ENCODE measurements around the gene ZNF441.
A peak's percentile ranks its signal among the peaks of the same experiment; 100 is the strongest.
"Not testable (repeated sequence)": the region's sequence is repeated elsewhere in the genome, so short reads cannot be mapped to it uniquely, and the experiment has no call there.

Gene ZNF441

GRCh38 chr19:11781295-11782057, 14.7 kb downstream of the ZNF441 start:
- peak; percentile 61 for DNase-seq

- no peak for DNase-seq
Observed at GRCh38 chr19:11783767-11784166, 17.0 kb downstream of the ZNF441 start.

- no peak for DNase-seq
Observed at GRCh38 chr19:11784356-11784755, 17.6 kb downstream of the ZNF441 start.

GRCh38 chr19:11787536-11787935, 20.7 kb downstream of the ZNF441 start:
- no peak for DNase-seq

- no peak for DNase-seq
Observed at GRCh38 chr19:11792942-11793341, 26.1 kb downstream of the ZNF441 start.

- DNase-seq: peak; percentile 97
Observed at GRCh38 chr19:11797491-11797890, 30.7 kb downstream of the ZNF441 start.

DNA sequence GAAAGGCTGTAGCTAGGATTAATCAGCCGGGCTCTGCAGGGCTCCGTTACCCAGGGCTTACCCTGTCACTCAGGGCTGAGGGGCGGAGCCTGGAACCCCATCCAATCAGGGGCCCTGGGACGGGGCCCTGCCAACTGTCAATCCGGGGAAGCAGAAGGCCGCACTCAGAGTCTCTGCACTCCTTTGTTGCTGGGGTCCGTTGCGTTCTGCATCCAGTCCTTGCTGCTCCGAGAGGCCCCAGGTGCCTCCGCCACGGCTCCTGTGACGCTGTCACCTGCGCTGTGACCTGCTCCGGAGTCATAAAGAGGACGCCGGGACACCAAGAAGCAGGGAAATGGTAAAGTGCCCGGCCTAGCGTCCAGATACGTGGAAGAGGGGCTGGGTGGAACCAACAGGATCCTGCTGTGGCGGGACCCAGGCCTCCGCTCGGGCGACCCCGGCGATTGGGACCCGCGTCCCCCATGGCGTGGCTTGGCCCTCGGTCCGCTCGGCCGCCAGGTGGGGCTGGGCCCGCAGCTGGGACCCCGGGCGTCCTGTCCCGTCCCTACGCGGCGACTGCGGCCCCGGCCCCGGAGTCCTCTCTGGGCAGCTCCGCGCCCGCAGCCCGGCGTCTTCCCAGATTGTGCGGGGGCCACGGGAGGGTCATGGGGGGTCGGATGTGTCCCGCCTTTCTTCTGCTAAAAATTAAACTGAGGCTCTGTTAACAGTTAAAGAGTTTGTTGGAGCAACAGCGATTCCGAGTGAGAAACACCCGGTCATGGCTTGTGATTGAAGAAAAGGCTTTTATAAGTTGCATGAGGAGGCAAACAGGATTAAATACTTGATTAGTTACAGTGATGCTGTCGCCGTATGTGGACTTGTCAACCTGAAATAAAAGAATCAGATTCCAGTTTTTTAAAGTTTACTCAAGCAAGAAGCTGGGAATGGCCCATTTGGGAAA, 31.9 kb downstream of the ZNF441 start, which contains the start of gene ZNF491:
TSS of gene ZNF491 (plus strand) at position 133 of the 940 bp plus-strand sequence. CDS start 7,431 bp downstream, outside the sequence.
- peak; percentile 99 for DNase-seq

DNA sequence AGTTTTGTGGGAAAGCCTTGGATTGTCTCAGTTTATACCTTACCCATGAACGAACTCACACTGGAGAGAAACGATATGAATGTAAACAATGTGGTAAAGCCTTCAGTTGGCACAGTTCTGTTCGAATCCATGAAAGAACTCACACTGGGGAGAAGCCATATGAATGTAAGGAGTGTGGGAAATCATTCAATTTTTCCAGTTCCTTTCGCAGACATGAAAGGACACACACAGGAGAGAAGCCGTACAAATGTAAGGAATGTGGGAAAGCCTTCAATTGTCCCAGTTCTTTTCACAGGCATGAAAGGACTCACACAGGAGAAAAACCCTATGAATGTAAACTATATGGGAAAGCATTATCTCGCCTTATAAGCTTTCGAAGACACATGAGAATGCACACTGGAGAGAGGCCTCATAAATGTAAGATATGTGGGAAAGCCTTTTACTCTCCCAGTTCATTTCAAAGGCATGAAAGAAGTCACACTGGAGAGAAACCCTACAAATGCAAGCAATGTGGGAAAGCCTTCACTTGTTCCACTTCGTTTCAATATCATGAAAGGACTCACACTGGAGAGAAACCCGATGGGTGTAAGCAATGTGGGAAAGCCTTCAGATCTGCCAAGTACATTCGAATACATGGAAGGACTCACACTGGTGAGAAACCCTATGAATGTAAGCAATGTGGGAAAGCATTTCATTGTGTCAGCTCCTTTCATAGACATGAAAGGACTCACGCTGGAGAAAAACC, 39.7 kb downstream of the ZNF441 start:
- no peak for DNase-seq

- no peak for DNase-seq
Observed at GRCh38 chr19:11807099-11807380, 40.2 kb downstream of the ZNF441 start.

DNA sequence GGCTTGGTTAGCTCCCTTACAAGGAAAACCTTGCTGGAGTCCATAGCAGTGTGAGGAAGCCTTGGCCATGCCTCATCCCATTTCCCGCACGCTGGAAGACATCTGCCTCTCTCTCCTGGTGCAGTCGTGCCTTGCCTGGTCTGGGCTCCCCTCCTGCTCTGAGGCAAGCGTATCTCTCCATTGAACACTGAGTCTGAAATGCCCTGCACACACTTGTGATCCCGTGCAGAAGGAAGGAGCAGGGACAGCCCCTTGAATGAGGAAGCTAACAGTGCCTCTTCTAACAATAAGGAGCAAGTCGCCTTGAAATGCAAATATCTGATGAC, 46.9 kb downstream of the ZNF441 start:
- no peak for DNase-seq

DNA sequence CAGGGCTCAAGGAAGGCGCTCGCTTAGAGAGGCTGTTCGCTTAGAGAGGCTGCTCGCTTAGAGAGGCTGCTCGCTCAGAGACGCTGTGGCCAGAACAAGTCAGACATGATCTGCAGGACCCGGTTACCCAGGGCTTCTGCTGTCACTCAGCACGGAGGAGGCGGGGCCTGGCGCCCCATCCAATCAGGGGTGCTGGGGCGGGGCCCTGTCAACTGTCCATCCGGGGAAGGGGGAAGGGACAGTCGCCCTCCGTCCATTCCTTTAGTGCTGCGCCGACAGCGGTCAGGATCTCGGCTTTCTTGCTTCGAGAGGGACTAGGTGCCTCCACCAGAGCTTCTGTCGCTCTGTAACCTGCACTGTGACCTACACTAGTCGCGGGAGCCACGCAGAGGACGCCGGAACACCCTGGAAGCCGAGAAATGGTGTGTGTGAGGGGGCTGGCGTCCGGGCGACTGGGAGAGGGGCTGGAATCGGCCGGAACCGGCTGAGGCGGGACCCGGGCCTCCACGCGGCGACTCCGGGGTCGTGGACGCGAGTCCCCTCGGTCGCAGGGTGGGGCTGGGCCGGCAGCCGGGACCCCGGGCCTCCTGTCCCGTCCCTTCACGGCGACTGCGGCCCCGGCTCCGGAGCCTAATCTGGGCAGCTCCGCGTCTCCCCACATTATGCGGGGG, 47.4 kb downstream of the ZNF441 start, which contains the start of gene ZNF440:
TSS of gene ZNF440 (plus strand) at position 245 of the 671 bp plus-strand sequence. CDS start at position 420, 175 bp downstream.
- peak; percentile 100 for DNase-seq

GRCh38 chr19:11814700-11815035, 47.9 kb downstream of the ZNF441 start:
- DNase-seq: peak; percentile 67

DNA sequence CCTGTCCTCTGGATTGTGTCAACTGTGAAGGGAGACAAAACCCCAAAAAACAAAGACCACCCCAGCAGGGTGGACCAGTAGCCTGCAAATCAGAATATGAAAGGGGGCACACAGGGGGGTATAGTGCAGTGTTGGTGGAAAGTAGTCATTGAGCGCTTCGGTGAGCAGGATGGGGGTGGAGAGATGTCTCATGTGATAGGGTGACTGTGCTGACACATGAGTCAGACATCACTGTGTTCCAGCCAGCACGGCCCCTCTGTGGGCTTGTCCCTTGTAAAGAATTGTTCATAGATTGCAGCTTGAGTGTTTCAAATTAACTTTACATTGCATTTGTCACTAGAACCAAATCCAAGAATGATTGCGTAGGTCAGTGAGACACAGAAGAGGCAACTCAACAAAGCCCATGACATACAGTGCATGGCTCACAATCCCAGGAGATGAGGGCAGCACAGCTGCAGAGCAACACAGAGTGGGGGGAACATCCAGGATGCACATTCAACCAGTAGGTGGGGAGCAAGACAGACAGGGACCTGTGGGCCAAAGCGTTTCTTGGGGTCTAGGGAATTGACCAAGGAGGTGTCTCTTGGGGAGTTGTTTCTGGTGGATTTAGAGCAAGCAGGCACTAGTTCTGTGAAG, 54.8 kb downstream of the ZNF441 start:
- peak; percentile 74 for DNase-seq

- DNase-seq: not testable (repeated sequence)
Observed at GRCh38 chr19:11828957-11829876, 62.4 kb downstream of the ZNF441 start.

GRCh38 chr19:11832253-11832912, 65.6 kb downstream of the ZNF441 start:
- DNase-seq: peak; percentile 36

- peak; percentile 43 for DNase-seq
Observed at GRCh38 chr19:11833541-11833940, 66.7 kb downstream of the ZNF441 start.
